B cell (primary cell): ENCODE data around the gene WFDC1. TPM values are rescaled to one million over a fixed set of nuclear protein-coding genes. Genes with fewer than 3 reads are reported as not detected.

ENCODE experiments used
- ATAC-seq: fragments of 200-7000 bp; cut with Tn5 transposase; one replicate; pipeline ENCODE4 v1.10.0; 2021; ENCODE audit warnings: low read depth, mild to moderate bottlenecking, moderate number of reproducible peaks, moderate library complexity
- CTCF ChIA-PET: fragments of 350-600 bp; sonication (Branson Sonifier 250); formaldehyde crosslinking; loops from one replicate; lab custom pipeline; 2021; ENCODE audit warnings: antibody characterized with exemption, inconsistent platforms; lab: Charles Lee
- POLR2A ChIA-PET: fragments of 350-600 bp; sonication (Branson Sonifier 250); formaldehyde crosslinking; loops from one replicate; lab custom pipeline; 2021; ENCODE audit warnings: antibody characterized with exemption; lab: Charles Lee
- DNase-seq: peaks from one replicate; pipeline ENCODE4 v3.0.0; 2013
- H2AFZ ChIP-seq: 2 replicates; pipeline ENCODE4 v1.6.1; 2012; ENCODE audit warnings: mild to moderate bottlenecking, low read depth, low read length; ENCODE audit not compliant: insufficient read depth, poor library complexity, severe bottlenecking
- H3K27ac ChIP-seq, 2 donors: 1 replicate in 1 of 2; 2 replicates in 1 of 2; pipeline ENCODE4 v1.5.1; 2012 to 2013; ENCODE audit warnings: low read length in 2 of 2, mild to moderate bottlenecking in 2 of 2, moderate library complexity in 1 of 2
- H3K27me3 ChIP-seq, 4 experiments: fragments of 200-600 bp in 1 of 4; sonication (generic) in 1 of 4; replicated peaks in 1 of 4; 1 replicate in 2 of 4; 2 replicates in 2 of 4; pipeline versions ENCODE4 v1.6.1 to v1.7.0; 2013 to 2016; ENCODE audit warnings: low read length in 3 of 4, mild to moderate bottlenecking in 2 of 4, mixed read lengths in 1 of 4, moderate library complexity in 1 of 4; ENCODE audit not compliant: insufficient read depth in 4 of 4, control insufficient read depth in 3 of 4; ENCODE audit errors: control extremely low read depth in 1 of 4
- H3K36me3 ChIP-seq, 2 experiments: replicated peaks in 1 of 2; 1 replicate in 1 of 2; 2 replicates in 1 of 2; pipeline versions ENCODE4 v1.6.1 to v1.7.1; 2013; ENCODE audit warnings: low read length in 1 of 2; ENCODE audit not compliant: insufficient read depth in 2 of 2, control insufficient read depth in 1 of 2; ENCODE audit errors: control extremely low read depth in 1 of 2, extremely low read depth in 1 of 2
- H3K4me1 ChIP-seq, 2 donors: fragments of 200-600 bp in 1 of 2; sonication (generic) in 1 of 2; 1 replicate in 1 of 2; 2 replicates in 1 of 2; pipeline versions ENCODE4 v1.5.1 to v1.6.1; 2013 to 2017; ENCODE audit warnings: low read length in 2 of 2; ENCODE audit not compliant: control insufficient read depth in 2 of 2, insufficient read depth in 2 of 2
- H3K4me2 ChIP-seq: replicated peaks from 2 replicates; pipeline ENCODE3; 2012; ENCODE audit warnings: mild to moderate bottlenecking, low read depth, low read length; ENCODE audit not compliant: poor library complexity, severe bottlenecking
- H3K4me3 ChIP-seq, 5 experiments: fragments of 200-600 bp in 1 of 5; sonication (generic) in 1 of 5; 1 replicate in 3 of 5; 2 replicates in 2 of 5; pipeline versions ENCODE4 v1.5.1 to v1.7.0; 2011 to 2016; ENCODE audit warnings: low read length in 4 of 5, mild to moderate bottlenecking in 4 of 5, low read depth in 2 of 5, control low read depth in 1 of 5, moderate library complexity in 1 of 5; ENCODE audit not compliant: insufficient read depth in 1 of 5; ENCODE audit errors: control extremely low read depth in 1 of 5, extremely low read depth in 1 of 5
- H3K79me2 ChIP-seq: fragments of 200-600 bp; sonication (generic); one replicate; pipeline ENCODE4 v1.6.0; 2016; ENCODE audit warnings: low read length; ENCODE audit not compliant: control insufficient read depth, insufficient read depth
- H3K9ac ChIP-seq: fragments of 200-600 bp; sonication (generic); 2 replicates; pipeline ENCODE4 v1.6.1; 2017; ENCODE audit warnings: mild to moderate bottlenecking, low read length, moderate library complexity
- H3K9me3 ChIP-seq, 3 donors: one replicate each; pipeline versions ENCODE4 v1.6.1 to v1.7.1; 2013; ENCODE audit warnings: low read length in 2 of 3; ENCODE audit not compliant: control insufficient read depth in 2 of 3, insufficient read depth in 1 of 3; ENCODE audit errors: control extremely low read depth in 1 of 3
- H4K20me1 ChIP-seq: 2 replicates; pipeline ENCODE4 v1.6.0; 2012; ENCODE audit warnings: mild to moderate bottlenecking, low read length; ENCODE audit not compliant: insufficient read depth, control insufficient read depth, poor library complexity, severe bottlenecking
- H3K27ac Mint-ChIP-seq: one replicate; pipeline ENCODE4 v1.8.0; 2021; ENCODE audit warnings: mixed read lengths
- H3K27me3 Mint-ChIP-seq: one replicate; pipeline ENCODE4 v1.8.0; 2021; ENCODE audit warnings: mixed read lengths
- H3K4me1 Mint-ChIP-seq: one replicate; pipeline ENCODE4 v1.8.0; 2021; ENCODE audit warnings: mixed read lengths
- H3K4me3 Mint-ChIP-seq: one replicate; pipeline ENCODE4 v1.8.0; 2021; ENCODE audit warnings: mixed read lengths
- H3K9me3 Mint-ChIP-seq: one replicate; pipeline ENCODE4 v1.8.0; 2022; ENCODE audit warnings: mixed read lengths; ENCODE audit not compliant: insufficient read depth
- CTCF ChIP-seq: fragments of 200-600 bp; IDR thresholded peaks from one replicate; pipeline ENCODE4 v1.8.0; 2022; ENCODE audit warnings: antibody characterized with exemption, mild to moderate bottlenecking
- EZH2 ChIP-seq: IDR thresholded peaks from 2 replicates; pipeline ENCODE4 v1.6.1; 2012; ENCODE audit warnings: borderline replicate concordance, low read depth, mild to moderate bottlenecking, moderate library complexity, low read length; ENCODE audit not compliant: insufficient read depth, poor library complexity, severe bottlenecking
- WGBS: methylation state at CpG from one replicate; pipeline ENCODE4 v1.1.5; 2013; ENCODE audit warnings: missing lambda C conversion rate; ENCODE audit not compliant: insufficient coverage; 5-methylcytosine and 5-hydroxymethylcytosine counted together
- intact Hi-C: fragments of 100-400 bp; cut with micrococcal nuclease; formaldehyde crosslinking; loops from one replicate; pipeline ENCODE4 v1.10.0; 2022
- polyA plus RNA-seq: library from polyadenylated mRNA; depleted of rRNA; stranded (reverse); fragments of >200 nt; gene quantifications from 2 replicates; pipeline ENCODE4 v1.2.3, GENCODE V29; 2012
- total RNA-seq, 2 donors: library from RNA; stranded (reverse); fragments of 120-200 nt in 1 of 2; gene quantifications; 1 replicate in 1 of 2; 2 replicates in 1 of 2; pipeline versions ENCODE4 v1.2.3 to v1.2.4, GENCODE V29; 2013 to 2022

WFDC1 gene
- total and polyA plus RNA-seq, 2 donors (not counting 1 experiment from before 2014, with no cell fraction given), result not detected

GRCh38 chr16:84339311-84339710 lies 44.6 kb downstream of the WFDC1 start:
- ATAC-seq, result no peak
- no peak overlapping the region for H3K27ac Mint-ChIP-seq
- H3K27me3 ChIP-seq, result no peaks in the 10 kb centered on the region
- ChIA-PET CTCF (no interaction called here), POLR2A (no interaction called here)
- intact Hi-C loops, result no loop called here
- no peaks in the 10 kb centered on the region for H4K20me1 ChIP-seq
- H3K79me2 ChIP-seq, result no peaks in the 10 kb centered on the region
- H3K4me2 ChIP-seq, result no peak overlapping the region
- H3K27ac ChIP-seq, result no peak overlapping the region
- peaks cover 7% of the 10 kb centered on the region for H3K9me3 Mint-ChIP-seq
- 64% methylated on average over 4 of the region's 5 CpGs for WGBS
- DNase-seq, result no peak
- TF ChIP-seq CTCF (no peak), EZH2 (no peak)
- no peaks in the 10 kb centered on the region for H3K4me1 Mint-ChIP-seq
- H3K36me3 ChIP-seq, result no peaks in the 10 kb centered on the region
- no peaks in the 10 kb centered on the region for H3K4me1 ChIP-seq
- no peak overlapping the region for H3K4me3 Mint-ChIP-seq
- H2AFZ ChIP-seq, result no peak overlapping the region
- H3K9ac ChIP-seq, result no peak overlapping the region
- peaks cover 4% of the 10 kb centered on the region for H3K27me3 Mint-ChIP-seq
- H3K9me3 ChIP-seq, result peaks cover 0 to 20% (median 0%) of the 10 kb centered on the region in 3 donors
- H3K4me3 ChIP-seq, result no peak overlapping the region

- no peak for DNase-seq
- H3K4me2 ChIP-seq, result no peak overlapping the region
- H3K4me3 ChIP-seq, result no peak overlapping the region
- no peaks in the 10 kb centered on the region for H4K20me1 ChIP-seq
- H3K27me3 ChIP-seq, result no peaks in the 10 kb centered on the region
- H3K9ac ChIP-seq, result no peak overlapping the region
- no peak overlapping the region for H3K27ac ChIP-seq
- 88% methylated on average over 7 of the region's 9 CpGs for WGBS
- intact Hi-C loops, result no loop called here
- TF ChIP-seq EZH2 (no peak), CTCF (no peak)
- no peak overlapping the region for H3K27ac Mint-ChIP-seq
- ChIA-PET POLR2A (no interaction called here), CTCF (no interaction called here)
- no peak for ATAC-seq
- no peaks in the 10 kb centered on the region for H3K79me2 ChIP-seq
- H3K27me3 Mint-ChIP-seq, result peaks cover 4% of the 10 kb centered on the region
- H3K4me1 Mint-ChIP-seq, result no peaks in the 10 kb centered on the region
- peaks cover 7% of the 10 kb centered on the region for H3K9me3 Mint-ChIP-seq
- H3K9me3 ChIP-seq, result peaks cover 0 to 17% (median 0%) of the 10 kb centered on the region in 3 donors
- no peak overlapping the region for H3K4me3 Mint-ChIP-seq
- H3K36me3 ChIP-seq, result no peaks in the 10 kb centered on the region
- no peak overlapping the region for H2AFZ ChIP-seq
- no peaks in the 10 kb centered on the region for H3K4me1 ChIP-seq
These were observed 45.1 kb downstream of the WFDC1 start for GRCh38 chr16:84339766-84340165.
